Psoas muscle (tissue), 8 donors: ENCODE results near the gene MACROH2A2. TPM values are rescaled to one million over a fixed set of nuclear protein-coding genes. Genes with fewer than 3 reads are reported as not detected.

ENCODE experiments used
- ATAC-seq, 4 donors: fragments of 200-7000 bp; cut with Tn5 transposase; one replicate each; pipeline ENCODE4 v1.9.1; 2020; ENCODE audit warnings: moderate library complexity in 3 of 4, mild to moderate bottlenecking in 2 of 4
- DNase-seq, 2 donors: peaks; one replicate each; pipeline ENCODE4 v3.0.0-alpha.2; 2020
- H3K27ac ChIP-seq: fragments of 200-600 bp; one replicate; pipeline ENCODE4 v1.8.0; 2022
- H3K27me3 ChIP-seq, 3 donors: fragments of 200-600 bp in 1 of 3; one replicate each; pipeline versions ENCODE4 v1.6.1 to v1.8.0; 2013 to 2022; ENCODE audit warnings: low read length in 2 of 3, mild to moderate bottlenecking in 2 of 3, moderate library complexity in 1 of 3; ENCODE audit not compliant: insufficient read depth in 3 of 3
- H3K36me3 ChIP-seq, 2 donors: fragments of 200-600 bp in 1 of 2; one replicate each; pipeline versions ENCODE4 v1.6.1 to v1.8.0; 2013 to 2022; ENCODE audit warnings: low read depth in 1 of 2, mild to moderate bottlenecking in 1 of 2, moderate library complexity in 1 of 2; ENCODE audit not compliant: insufficient read depth in 1 of 2
- H3K4me1 ChIP-seq: fragments of 200-600 bp; one replicate; pipeline ENCODE4 v1.8.0; 2022
- H3K4me3 ChIP-seq: fragments of 200-600 bp; one replicate; pipeline ENCODE4 v1.8.0; 2022; ENCODE audit warnings: mild to moderate bottlenecking
- H3K9me3 ChIP-seq: fragments of 200-600 bp; one replicate; pipeline ENCODE4 v1.8.0; 2022
- WGBS, 3 donors: extraction: QIAGEN DNeasy Blood & Tissue Kit; methylation state at CpG; one replicate each; pipeline versions ENCODE4 v1.1.6 to v1.1.7; 2013; 5-methylcytosine and 5-hydroxymethylcytosine counted together
- intact Hi-C, 2 donors: fragments of 100-400 bp; cut with DNase I; formaldehyde crosslinking; loops; one replicate each; pipeline versions ENCODE4 v1.11.0 to v1.14.2; 2022
- polyA plus RNA-seq, 3 donors: library from polyadenylated mRNA; stranded (reverse); fragments of 200-250 nt; gene quantifications; one replicate each; pipeline ENCODE4 v1.2.3, GENCODE V29; 2013
- total RNA-seq, 4 donors: library from RNA; stranded (reverse); fragmentation: NEBNext Ultra II Directional in 2 of 4; extraction: Animal tissue kit (Norgen Biotek cat#: 25700) in 2 of 4; gene quantifications; one replicate each; pipeline versions ENCODE4 v1.2.1 to v1.2.4, GENCODE V29; 2021 to 2023
- TF ChIP-seq, protein P1 (sequence below): fragments of 200-600 bp; IDR thresholded peaks from one replicate; pipeline ENCODE4 v1.8.0; 2022; ENCODE audit warnings: antibody characterized with exemption
- donor health status: healthy with polysubstance abuse.
- donor health status: DM: no; HTN: no; CAD: no; lungs with moderate emphysema.
- donor health status: Bipolar disorder and iron deficiency.
- donor health status: healthy.
- donor health status: DM: yes; HTN: yes; CAD: no.
- donor health status: DM: no; HTN: no; CAD: no.
- donor health status: DM: no; HTN: no; CAD: no.
- donor health status: DM: yes; HTN: yes; CAD: no.

The MACROH2A2 gene
- total and polyA plus RNA-seq, 7 donors = 3.0 to 7.2 (median 5.7) TPM

DNA sequence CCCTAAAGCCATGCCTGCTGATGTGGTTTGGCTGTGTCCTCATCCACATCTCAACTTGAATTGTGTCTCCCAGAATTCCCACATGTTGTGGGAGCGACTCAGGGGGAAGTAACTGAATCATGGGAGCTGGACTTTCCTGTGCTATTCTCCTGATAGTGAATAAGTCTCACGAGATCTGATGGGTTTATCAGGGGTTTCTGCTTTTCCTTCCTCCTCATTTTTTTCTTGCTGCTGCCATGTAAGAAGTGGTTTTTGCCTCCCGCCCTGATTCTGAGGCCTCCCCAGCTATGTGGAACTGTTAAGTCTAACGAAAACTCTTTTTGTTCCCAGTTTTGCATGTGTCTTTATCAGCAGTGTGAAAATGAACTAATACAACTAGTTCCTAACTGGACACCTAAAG is 11.8 kb downstream of the MACROH2A2 start:
- WGBS, 3 donors = 85 to 87% (median 87%) methylated on average over 4 of the region's 4 CpGs
- intact Hi-C loops = no loop called here
- no peaks in the 10 kb centered on the region for H3K4me1 ChIP-seq
- no peak overlapping the region for H3K27ac ChIP-seq
- no peak overlapping the region for H3K4me3 ChIP-seq
- H3K9me3 ChIP-seq = no peaks in the 10 kb centered on the region
- no peaks in the 10 kb centered on the region for H3K36me3 ChIP-seq
- no peak for DNase-seq
- H3K27me3 ChIP-seq = no peaks in the 10 kb centered on the region
- TF ChIP-seq, protein P1, sequence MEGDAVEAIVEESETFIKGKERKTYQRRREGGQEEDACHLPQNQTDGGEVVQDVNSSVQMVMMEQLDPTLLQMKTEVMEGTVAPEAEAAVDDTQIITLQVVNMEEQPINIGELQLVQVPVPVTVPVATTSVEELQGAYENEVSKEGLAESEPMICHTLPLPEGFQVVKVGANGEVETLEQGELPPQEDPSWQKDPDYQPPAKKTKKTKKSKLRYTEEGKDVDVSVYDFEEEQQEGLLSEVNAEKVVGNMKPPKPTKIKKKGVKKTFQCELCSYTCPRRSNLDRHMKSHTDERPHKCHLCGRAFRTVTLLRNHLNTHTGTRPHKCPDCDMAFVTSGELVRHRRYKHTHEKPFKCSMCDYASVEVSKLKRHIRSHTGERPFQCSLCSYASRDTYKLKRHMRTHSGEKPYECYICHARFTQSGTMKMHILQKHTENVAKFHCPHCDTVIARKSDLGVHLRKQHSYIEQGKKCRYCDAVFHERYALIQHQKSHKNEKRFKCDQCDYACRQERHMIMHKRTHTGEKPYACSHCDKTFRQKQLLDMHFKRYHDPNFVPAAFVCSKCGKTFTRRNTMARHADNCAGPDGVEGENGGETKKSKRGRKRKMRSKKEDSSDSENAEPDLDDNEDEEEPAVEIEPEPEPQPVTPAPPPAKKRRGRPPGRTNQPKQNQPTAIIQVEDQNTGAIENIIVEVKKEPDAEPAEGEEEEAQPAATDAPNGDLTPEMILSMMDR = no peak
- ATAC-seq = no peak

DNA sequence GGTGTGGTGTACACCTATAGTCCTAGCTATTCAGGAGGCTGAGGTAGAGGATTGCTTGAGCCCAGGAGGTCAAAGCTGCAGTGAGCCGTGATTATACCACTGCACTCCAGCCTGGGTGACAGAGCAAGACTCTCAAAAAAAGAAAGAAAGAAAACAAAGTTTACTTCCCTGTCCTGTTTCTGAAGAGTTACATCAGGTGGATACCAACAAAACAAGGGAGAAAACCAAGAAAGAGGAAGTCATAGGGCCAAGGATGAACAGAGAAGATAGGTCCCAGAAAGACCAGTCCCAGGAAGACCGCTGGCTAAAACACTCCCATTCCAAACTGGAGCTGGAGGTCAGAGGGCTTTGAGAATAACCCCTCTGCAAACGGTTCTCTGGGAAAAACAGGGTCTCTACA is 13.5 kb downstream of the MACROH2A2 start:
- WGBS, 3 donors = 86 to 90% (median 90%) methylated on average over 3 of the region's 3 CpGs
- no peak for ATAC-seq
- intact Hi-C loops = no loop called here

DNA sequence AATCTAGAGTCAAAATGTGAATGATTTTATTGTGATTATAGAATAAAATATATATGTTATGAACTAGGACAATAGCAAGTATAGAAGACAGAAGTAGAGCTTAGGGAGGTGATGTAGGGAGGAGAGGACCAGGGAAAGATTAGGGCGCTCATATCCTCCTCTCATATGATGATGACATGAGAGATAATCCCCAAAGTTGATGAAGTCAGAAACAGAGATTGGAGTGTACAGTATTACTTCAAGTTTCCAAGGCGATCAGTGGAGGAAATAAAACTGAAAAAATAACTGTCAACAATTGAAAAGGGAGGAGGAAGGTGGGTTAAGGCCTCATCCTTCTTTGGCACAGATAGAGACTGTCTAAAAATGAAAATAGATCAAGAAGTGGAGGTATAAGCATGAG is 14.9 kb downstream of the MACROH2A2 start:
- intact Hi-C loops = no loop called here
- ATAC-seq = no peak
- TF ChIP-seq, protein P1 = no peak
- no peak overlapping the region for H3K27ac ChIP-seq
- H3K4me1 ChIP-seq = no peaks in the 10 kb centered on the region
- 94 to 96% (median 96%) methylated on average over 2 of the region's 2 CpGs for WGBS, 3 donors
- H3K4me3 ChIP-seq = no peak overlapping the region
- no peaks in the 10 kb centered on the region for H3K27me3 ChIP-seq
- DNase-seq = no peak
- no peaks in the 10 kb centered on the region for H3K36me3 ChIP-seq
- no peaks in the 10 kb centered on the region for H3K9me3 ChIP-seq

More for the DNA sequence above, 13.5 kb downstream of the MACROH2A2 start:
- no peak for DNase-seq
- Histone ChIP-seq H3K4me3 (no peak overlapping the region), H3K9me3 (no peaks in the 10 kb centered on the region), H3K27ac (no peak overlapping the region), H3K4me1 (no peaks in the 10 kb centered on the region), H3K36me3 (no peaks in the 10 kb centered on the region), H3K27me3 (no peaks in the 10 kb centered on the region)
- TF ChIP-seq, protein P1 = no peak

DNA sequence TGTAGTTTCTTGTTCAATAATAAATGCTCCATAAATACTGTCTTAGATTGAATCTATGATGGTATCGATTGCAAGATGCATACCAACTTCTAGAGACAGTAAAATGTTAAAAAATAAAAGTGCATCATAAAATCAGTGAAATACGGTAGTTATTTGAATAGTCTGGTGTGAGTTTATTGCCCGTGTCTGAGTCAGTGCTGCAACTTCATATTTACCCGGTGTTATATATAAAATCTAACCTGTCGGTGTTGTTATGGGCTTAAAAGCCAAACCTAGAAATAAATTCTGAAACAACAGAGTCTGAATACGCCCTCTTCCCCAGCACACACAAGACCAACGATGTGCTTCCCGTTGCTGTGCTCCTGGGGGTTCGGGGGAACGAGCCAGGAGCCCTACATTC is 16.3 kb downstream of the MACROH2A2 start:
- no peaks in the 10 kb centered on the region for H3K4me1 ChIP-seq
- no peak for DNase-seq
- H3K36me3 ChIP-seq = no peaks in the 10 kb centered on the region
- WGBS, 3 donors = 89 to 92% (median 91%) methylated on average over 10 of the region's 10 CpGs
- no peak overlapping the region for H3K27ac ChIP-seq
- intact Hi-C loops = no loop called here
- H3K9me3 ChIP-seq = no peaks in the 10 kb centered on the region
- TF ChIP-seq, protein P1 = no peak
- no peak overlapping the region for H3K4me3 ChIP-seq
- H3K27me3 ChIP-seq = no peaks in the 10 kb centered on the region
- ATAC-seq = no peak

DNA sequence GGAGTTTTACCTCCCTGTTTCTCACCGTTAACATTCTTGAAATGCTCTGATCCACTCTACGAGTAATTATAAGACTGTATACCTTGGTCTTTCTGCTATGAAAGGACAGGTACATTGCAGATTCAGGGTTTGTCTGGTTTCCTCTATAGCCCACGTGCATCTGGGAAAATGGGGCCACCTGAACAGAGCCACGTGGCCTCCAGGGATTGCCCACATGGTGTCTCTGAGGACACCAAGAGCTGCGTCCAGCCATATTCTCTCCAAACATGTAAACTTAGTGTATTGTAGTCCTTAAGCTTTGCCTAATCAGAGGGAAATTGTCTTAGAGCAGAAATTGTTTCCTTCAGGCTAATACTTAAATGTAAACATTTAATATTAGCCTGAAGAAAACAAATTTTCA is 16.7 kb downstream of the MACROH2A2 start:
- DNase-seq = no peak
- H3K4me3 ChIP-seq = no peak overlapping the region
- intact Hi-C loops = no loop called here
- H3K4me1 ChIP-seq = no peaks in the 10 kb centered on the region
- no peaks in the 10 kb centered on the region for H3K36me3 ChIP-seq
- no peak for ATAC-seq
- WGBS, 3 donors = 84 to 91% (median 88%) methylated on average over 5 of the region's 5 CpGs
- TF ChIP-seq, protein P1 = no peak
- no peaks in the 10 kb centered on the region for H3K9me3 ChIP-seq
- no peaks in the 10 kb centered on the region for H3K27me3 ChIP-seq
- H3K27ac ChIP-seq = no peak overlapping the region
